Stimulated activated CD8-positive, alpha-beta memory T cell treated with anti-CD3 and anti-CD28 coated beads, Interleukin-12 subunit alpha, Interleukin-12 subunit beta, amount 100 ng/mL, for 24 hours (primary cell): ENCODE measurements around the gene S100A8.
"Not testable (repeated sequence)": the region's sequence is repeated elsewhere in the genome, so short reads cannot be mapped to it uniquely, and the experiment has no call there.

ENCODE experiments used
- DNase-seq: peaks from one replicate; pipeline ENCODE4 v3.0.0-alpha.2; 2020; ENCODE audit errors: extremely low read depth

The S100A8 gene

GRCh38 chr1:153347856-153348255, 43.0 kb downstream of the S100A8 start:
- DNase-seq, result no peak

- not testable (repeated sequence) for DNase-seq
These were observed 43.8 kb downstream of the S100A8 start for GRCh38 chr1:153347049-153347448.

GRCh38 chr1:153346077-153346723, 44.7 kb downstream of the S100A8 start:
- DNase-seq, result no peak

GRCh38 chr1:153345187-153346076, 45.4 kb downstream of the S100A8 start:
- DNase-seq, result no peak

- DNase-seq, result no peak
These were observed 46.2 kb downstream of the S100A8 start for GRCh38 chr1:153344718-153345025.

GRCh38 chr1:153343811-153344717, 46.8 kb downstream of the S100A8 start:
- DNase-seq, result no peak

- DNase-seq, result no peak
These were observed 47.7 kb downstream of the S100A8 start for GRCh38 chr1:153343040-153343681.

GRCh38 chr1:153342178-153342577, 48.7 kb downstream of the S100A8 start:
- DNase-seq, result no peak

GRCh38 chr1:153341431-153341934, 49.4 kb downstream of the S100A8 start:
- no peak for DNase-seq

- DNase-seq, result no peak
These were observed 50.5 kb downstream of the S100A8 start for GRCh38 chr1:153340356-153340755.
